SJCRH30 (cell line): ENCODE results near the gene MKNK1. TPM values are rescaled to one million over a fixed set of nuclear protein-coding genes. Genes with fewer than 3 reads are reported as not detected.

Experiments
- DNase-seq, 2 experiments: peaks; one replicate each; pipeline ENCODE4 v3.0.0-alpha.2; 2015 to 2020
- H3K27ac ChIP-seq: fragments of 250-450 bp; sonication (Bioruptor Pico); 2 replicates; pipeline ENCODE4 v1.5.1; 2020; ENCODE audit warnings: mild to moderate bottlenecking, moderate library complexity
- H3K27me3 ChIP-seq: fragments of 250-450 bp; sonication (Bioruptor Pico); 2 replicates; pipeline ENCODE4 v1.5.1; 2020; ENCODE audit warnings: mild to moderate bottlenecking, moderate library complexity
- H3K36me3 ChIP-seq: fragments of 250-450 bp; sonication (Bioruptor Pico); 2 replicates; pipeline ENCODE4 v1.5.1; 2020; ENCODE audit warnings: mild to moderate bottlenecking, moderate library complexity
- H3K4me1 ChIP-seq: fragments of 250-450 bp; sonication (Bioruptor Pico); 2 replicates; pipeline ENCODE4 v1.5.1; 2020; ENCODE audit warnings: mild to moderate bottlenecking, moderate library complexity
- H3K4me3 ChIP-seq: fragments of 250-450 bp; sonication (Bioruptor Pico); 2 replicates; pipeline ENCODE4 v1.5.1; 2020; ENCODE audit warnings: mild to moderate bottlenecking, moderate library complexity
- H3K9me3 ChIP-seq: fragments of 250-450 bp; sonication (Bioruptor Pico); replicated peaks from 2 replicates; pipeline ENCODE4 v1.5.1; 2020; ENCODE audit warnings: mild to moderate bottlenecking, moderate library complexity
- total RNA-seq: library from RNA; depleted of rRNA; stranded (reverse); fragments of >200 nt; shearing (Covaris generic); gene quantifications from 2 replicates; pipeline ENCODE4 v1.2.3, GENCODE V29; 2014

The MKNK1 gene
- total RNA-seq, 1 experiment from 2014 or later, result 25.1 TPM

- H3K4me3 ChIP-seq, result no peak overlapping the region
- H3K36me3 ChIP-seq, result no peaks in the 10 kb centered on the region
- H3K9me3 ChIP-seq, result no peaks in the 10 kb centered on the region
- H3K27me3 ChIP-seq, result no peaks in the 10 kb centered on the region
- no peak overlapping the region for H3K27ac ChIP-seq
- H3K4me1 ChIP-seq, result peaks cover 5% of the 10 kb centered on the region
- DNase-seq, result no peak
These were observed 10.5 kb upstream of the MKNK1 start for GRCh38 chr1:46614604-46614984.

GRCh38 chr1:46613661-46614603 lies 9.9 kb upstream of the MKNK1 start:
- Histone ChIP-seq H3K4me1 (peaks cover 5% of the 10 kb centered on the region), H3K27me3 (no peaks in the 10 kb centered on the region), H3K36me3 (no peaks in the 10 kb centered on the region), H3K4me3 (peak overlapping the region; percentile 29), H3K27ac (no peak overlapping the region; the same call in 1 of the 2 replicates), H3K9me3 (no peaks in the 10 kb centered on the region)
- DNase-seq, result peak; percentile 89

DNA sequence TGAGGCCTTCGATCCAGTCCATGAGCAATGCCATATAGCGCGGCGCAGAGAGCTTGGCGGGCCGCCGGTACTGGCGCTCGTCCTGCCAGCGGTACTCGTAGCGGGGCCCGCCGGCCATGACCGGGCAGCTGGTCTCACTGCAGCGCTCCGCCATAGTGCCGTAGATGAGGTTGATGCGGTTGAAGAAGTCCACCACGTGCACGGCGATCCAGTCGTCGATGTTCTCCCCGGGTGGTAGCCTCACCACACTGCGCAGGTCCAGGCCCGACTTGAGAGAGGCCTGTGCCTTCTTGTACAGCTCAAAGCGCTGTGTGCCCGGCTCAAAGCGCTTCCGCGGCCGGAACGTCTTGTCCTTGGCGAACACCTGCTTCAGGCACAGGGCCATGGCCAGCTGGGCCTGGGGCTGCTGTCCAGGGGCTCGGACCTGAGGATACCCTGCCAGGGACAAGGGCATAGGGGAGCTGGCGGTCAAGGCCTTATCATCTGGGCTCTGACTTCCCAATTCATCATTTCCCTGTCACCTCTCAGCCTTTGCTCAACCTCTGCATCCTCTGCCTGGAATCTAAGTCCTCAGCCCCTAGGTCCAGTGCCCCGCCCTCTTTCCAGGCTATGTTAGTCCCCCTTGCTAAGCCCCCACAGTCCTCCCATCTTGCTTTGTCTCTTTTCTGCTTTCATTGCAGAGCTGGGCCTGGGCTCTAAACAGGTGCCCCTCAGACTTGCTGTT lies 9.0 kb upstream of the MKNK1 start:
- Histone ChIP-seq H3K9me3 (no peaks in the 10 kb centered on the region), H3K27me3 (no peaks in the 10 kb centered on the region), H3K27ac (no peak overlapping the region; the same call in 1 of the 2 replicates), H3K36me3 (no peaks in the 10 kb centered on the region), H3K4me3 (peak overlapping the region; percentile 29), H3K4me1 (peaks cover 5% of the 10 kb centered on the region)
- DNase-seq, result peak in 1 of 2 experiments; percentile 25

DNA sequence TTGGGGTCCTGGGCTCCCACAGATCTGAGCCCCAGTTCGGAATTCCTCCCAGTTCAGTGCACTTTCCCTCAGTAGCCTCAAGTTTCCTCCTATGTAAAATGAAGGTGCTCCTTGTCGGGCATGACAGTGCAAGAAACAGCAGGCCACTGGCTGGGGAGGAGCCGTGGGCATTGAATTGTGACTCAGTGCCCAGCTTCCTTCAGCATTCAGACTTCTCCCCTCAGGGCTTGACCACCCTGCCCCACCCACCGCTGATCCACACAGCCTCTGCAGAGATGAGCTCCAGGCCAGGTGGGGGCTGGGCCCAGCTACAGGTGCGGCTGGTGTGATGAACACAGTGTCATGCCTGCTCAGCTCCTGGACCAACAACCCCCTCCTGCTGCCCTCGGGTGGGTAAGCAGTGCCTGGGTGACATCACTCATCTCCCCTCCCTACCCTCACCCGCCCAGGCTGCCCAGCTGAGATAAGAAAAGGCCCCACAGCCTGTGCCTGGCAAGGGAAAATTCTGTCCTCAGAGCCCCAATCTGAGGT lies 7.7 kb upstream of the MKNK1 start:
- peaks cover 5% of the 10 kb centered on the region for H3K4me1 ChIP-seq
- H3K36me3 ChIP-seq, result no peaks in the 10 kb centered on the region
- no peaks in the 10 kb centered on the region for H3K27me3 ChIP-seq
- no peak overlapping the region for H3K4me3 ChIP-seq
- no peaks in the 10 kb centered on the region for H3K9me3 ChIP-seq
- H3K27ac ChIP-seq, result no peak overlapping the region
- no peak for DNase-seq

- Histone ChIP-seq H3K27me3 (no peaks in the 10 kb centered on the region), H3K4me1 (no peaks in the 10 kb centered on the region; the same call in 1 of the 2 replicates), H3K4me3 (no peak overlapping the region), H3K27ac (no peak overlapping the region), H3K36me3 (no peaks in the 10 kb centered on the region), H3K9me3 (no peaks in the 10 kb centered on the region)
- DNase-seq, result no peak
These were observed 3.5 kb upstream of the MKNK1 start for GRCh38 chr1:46607345-46608130.

DNA sequence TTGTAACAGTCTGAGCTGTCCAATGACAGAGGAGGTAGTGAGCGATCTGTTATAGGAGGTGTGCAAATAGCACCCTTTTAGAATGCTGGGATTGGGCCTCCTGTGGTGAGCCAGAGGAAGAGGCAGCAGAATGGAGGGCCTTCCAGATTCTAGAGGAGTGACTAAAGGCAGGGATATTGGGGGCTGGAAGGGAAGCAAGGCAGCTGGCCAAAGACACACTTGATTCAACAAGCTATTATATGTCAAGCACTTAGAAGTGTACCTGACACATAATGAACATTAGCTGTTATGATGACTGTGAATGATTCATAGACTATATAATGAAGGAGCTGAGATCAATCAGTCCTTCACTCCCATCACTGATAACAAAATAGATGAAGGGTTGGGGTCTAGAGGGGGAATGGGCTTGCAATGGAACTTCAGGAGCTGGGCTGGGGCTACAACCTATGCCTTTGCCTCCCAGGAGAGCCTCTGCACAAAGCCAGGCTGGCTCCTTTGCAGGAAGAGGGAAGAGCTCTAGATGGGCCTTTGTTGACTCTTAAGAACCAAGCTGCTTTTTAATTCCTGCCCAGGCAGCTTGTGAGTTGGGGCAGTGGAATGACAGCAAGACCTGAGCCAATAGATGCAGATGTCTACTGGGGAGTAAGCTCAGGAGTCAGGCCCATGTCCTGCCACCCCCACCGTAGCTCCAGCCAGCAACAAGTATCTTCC lies 2.3 kb upstream of the MKNK1 start:
- Histone ChIP-seq H3K27me3 (no peaks in the 10 kb centered on the region), H3K4me3 (no peak overlapping the region), H3K4me1 (no peaks in the 10 kb centered on the region; the same call in 1 of the 2 replicates), H3K27ac (no peak overlapping the region), H3K36me3 (no peaks in the 10 kb centered on the region), H3K9me3 (no peaks in the 10 kb centered on the region)
- DNase-seq, result no peak

DNA sequence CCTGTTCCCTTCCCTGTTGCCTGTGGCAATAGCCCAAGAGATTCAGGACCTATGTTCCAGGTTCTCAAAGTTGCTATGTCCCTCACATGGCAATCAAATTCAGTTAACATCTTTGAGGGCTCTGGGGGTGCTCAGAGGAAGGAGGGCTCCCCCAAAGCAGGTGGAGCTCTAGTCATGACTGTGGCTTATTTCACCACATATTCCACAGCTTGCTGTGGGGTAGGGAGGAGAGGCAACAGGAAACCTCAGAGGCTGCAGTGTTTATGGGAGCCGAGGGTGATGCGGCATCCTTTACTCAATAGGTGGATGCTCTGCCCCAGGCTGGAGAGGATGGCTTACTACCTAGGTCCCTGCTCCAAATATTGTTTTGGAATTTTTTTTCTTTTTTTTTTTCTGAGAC lies 1.2 kb upstream of the MKNK1 start:
- Histone ChIP-seq H3K4me3 (no peak overlapping the region), H3K4me1 (no peaks in the 10 kb centered on the region; the same call in 1 of the 2 replicates), H3K9me3 (no peaks in the 10 kb centered on the region), H3K36me3 (no peaks in the 10 kb centered on the region), H3K27ac (no peak overlapping the region), H3K27me3 (no peaks in the 10 kb centered on the region)
- no peak for DNase-seq

DNA sequence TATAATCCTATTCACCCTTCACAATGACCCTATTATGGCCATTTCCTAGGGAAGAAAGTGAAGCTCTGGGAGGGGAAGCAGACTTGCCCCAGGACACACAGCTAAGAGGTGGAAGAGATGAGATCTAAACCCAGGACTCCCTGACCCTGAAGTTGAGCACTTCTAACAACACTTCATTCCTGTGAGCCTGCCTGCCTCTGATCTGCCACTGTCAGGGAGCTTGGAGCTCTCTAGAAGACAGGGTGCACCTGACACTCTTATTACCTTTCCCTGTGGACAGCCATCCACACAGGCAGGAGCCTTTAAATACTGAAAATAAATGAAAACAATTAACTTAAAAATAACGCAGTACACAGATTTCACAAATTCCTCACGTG lies 599 bp downstream of the MKNK1 start:
- no peak overlapping the region for H3K27ac ChIP-seq

GRCh38 chr1:46601257-46602007 lies 2.6 kb downstream of the MKNK1 start:
- Histone ChIP-seq H3K4me3 (no peak overlapping the region), H3K27ac (no peak overlapping the region)
- DNase-seq, result no peak

More for the DNA sequence above, 599 bp downstream of the MKNK1 start:
- Histone ChIP-seq H3K27me3 (no peaks in the 10 kb centered on the region), H3K36me3 (no peaks in the 10 kb centered on the region), H3K4me1 (no peaks in the 10 kb centered on the region; the same call in 1 of the 2 replicates), H3K4me3 (peak overlapping the region; percentile 77), H3K9me3 (no peaks in the 10 kb centered on the region)
- DNase-seq, result no peak

DNA sequence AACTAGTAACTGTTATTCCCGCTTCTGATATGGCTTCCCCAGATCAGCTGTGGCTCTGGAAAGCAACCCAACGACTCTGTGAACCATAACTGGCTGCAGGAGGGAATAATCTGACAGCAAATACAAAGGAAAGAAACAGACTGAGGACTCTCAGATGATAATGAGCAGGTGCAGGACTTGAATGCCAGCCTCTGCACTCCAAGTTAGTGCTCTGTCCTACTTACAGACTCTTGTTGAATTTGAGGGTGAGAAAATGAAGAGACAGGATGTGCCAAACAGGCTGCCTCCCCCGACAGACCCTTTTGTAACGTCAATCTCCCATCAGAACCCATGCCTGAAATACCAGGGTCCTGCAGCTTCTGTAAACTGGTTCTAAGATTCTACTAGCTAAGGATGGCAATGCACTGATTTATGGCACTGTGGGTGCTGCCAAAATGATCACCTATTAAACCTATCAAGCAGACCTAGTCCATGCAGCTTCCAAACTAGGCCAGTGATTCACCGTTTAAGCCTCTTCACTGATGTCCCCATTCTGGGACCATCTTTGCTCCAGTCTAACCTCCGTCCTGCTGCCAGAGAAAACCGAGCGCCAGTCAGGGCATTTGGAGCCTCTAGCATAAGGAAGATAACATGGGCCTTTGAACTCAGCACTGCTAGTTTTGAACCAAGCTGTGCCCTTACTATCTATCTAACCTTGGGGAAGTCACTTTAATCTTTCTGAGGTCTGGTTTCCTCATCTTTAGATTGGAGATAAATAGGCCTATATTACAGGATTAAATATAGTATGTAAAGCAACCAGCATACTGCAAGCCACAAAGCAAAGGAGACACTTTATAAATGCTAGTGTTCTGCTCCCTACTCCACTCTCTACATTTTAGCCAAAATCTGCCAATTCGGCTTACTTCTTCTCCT lies 4.8 kb downstream of the MKNK1 start:
- no peak for DNase-seq
- Histone ChIP-seq H3K27me3 (no peaks in the 10 kb centered on the region), H3K27ac (no peak overlapping the region), H3K4me3 (no peak overlapping the region), H3K4me1 (no peaks in the 10 kb centered on the region; the same call in 1 of the 2 replicates), H3K36me3 (no peaks in the 10 kb centered on the region), H3K9me3 (no peaks in the 10 kb centered on the region)

More at GRCh38 chr1:46601257-46602007, 2.6 kb downstream of the MKNK1 start:
- H3K27me3 ChIP-seq, result no peaks in the 10 kb centered on the region
- no peaks in the 10 kb centered on the region for H3K36me3 ChIP-seq
- H3K4me1 ChIP-seq, result no peaks in the 10 kb centered on the region; the same call in 1 of the 2 replicates
- H3K9me3 ChIP-seq, result no peaks in the 10 kb centered on the region

GRCh38 chr1:46596846-46597245 lies 7.2 kb downstream of the MKNK1 start:
- Histone ChIP-seq H3K36me3 (peaks cover 9% of the 10 kb centered on the region; the same call in 1 of the 2 replicates), H3K27me3 (no peaks in the 10 kb centered on the region), H3K9me3 (no peaks in the 10 kb centered on the region), H3K4me1 (no peaks in the 10 kb centered on the region), H3K27ac (no peak overlapping the region), H3K4me3 (no peak overlapping the region)
- no peak for DNase-seq

DNA sequence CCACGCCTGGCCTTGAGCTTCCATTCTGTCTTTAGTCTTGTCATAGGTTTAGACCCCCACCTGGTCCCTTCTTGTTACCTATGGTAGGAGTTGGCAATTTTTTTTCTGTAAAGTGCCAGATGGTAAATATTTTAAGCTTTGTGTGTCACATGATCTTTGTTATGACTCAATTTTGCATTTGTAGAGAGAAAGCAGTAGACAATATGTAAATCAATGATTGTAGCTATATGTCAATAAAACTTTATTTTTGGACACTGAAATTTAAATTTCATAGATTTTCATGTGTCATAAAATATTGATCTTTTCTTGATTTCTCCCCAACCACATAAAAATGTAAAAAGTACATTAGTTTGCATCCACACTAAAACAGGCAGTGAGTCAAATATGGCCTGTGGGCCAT lies 8.0 kb downstream of the MKNK1 start:
- no peak for DNase-seq
- Histone ChIP-seq H3K27me3 (no peaks in the 10 kb centered on the region), H3K4me3 (no peak overlapping the region), H3K36me3 (peaks cover 9% of the 10 kb centered on the region), H3K27ac (no peak overlapping the region), H3K4me1 (no peaks in the 10 kb centered on the region), H3K9me3 (no peaks in the 10 kb centered on the region)
